ENCODE data around the gene KATNAL2.

KATNAL2 gene

DNA sequence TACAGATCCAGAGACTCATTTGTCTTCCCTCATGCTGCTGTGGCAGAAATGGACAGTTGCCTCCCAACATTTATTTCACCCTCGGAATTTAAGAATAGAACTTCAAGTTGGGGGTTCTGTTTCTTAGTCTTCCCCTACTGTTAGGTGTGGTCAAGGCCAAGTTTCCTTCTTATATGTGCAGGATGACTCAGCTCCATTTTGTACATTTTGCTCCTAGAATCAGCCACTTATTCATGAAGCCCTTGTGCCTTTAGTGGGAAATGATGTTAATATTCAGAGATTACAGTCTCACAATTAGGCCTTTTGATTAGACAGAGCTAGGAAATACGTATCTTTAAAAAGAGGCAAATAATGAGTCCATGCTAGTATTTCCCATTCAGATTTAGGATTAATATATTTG is 164.2 kb downstream of the KATNAL2 start:
- DNase-seq (ENCODE audit: low spot score in 2 of 2), result no peak
- Histone ChIP-seq H3K9me3 (no peaks in the 10 kb centered on the region), H3K27me3 (ENCODE audit: low read depth) (no peaks in the 10 kb centered on the region), H3K4me1 (no peaks in the 10 kb centered on the region), H3K4me3 (no peak overlapping the region), H3K36me3 (replicated peaks) (no peaks in the 10 kb centered on the region)
- in situ Hi-C loops (cut with MboI; ENCODE audit: low sequenced_read_pairs), result no loop called here

DNA sequence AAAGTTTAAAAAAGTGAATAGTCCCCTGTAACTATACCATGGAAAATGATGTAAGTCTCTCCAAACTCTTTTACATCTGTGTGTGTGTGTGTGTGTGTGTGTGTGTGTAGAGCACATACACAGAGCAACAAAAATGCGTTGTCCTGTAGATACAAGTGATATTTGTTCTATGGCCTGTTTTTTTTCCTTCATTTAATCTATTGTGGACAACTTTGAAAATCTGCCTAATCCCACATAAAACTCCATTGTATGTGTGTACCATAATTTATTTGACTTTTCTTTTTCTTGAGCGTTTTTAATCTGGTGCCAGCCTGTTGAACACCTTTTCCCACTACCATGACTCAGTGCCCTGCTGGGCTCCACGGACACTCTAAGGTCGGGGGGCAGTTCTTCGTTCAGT is 170.3 kb downstream of the KATNAL2 start:
- H3K9me3 ChIP-seq, result no peaks in the 10 kb centered on the region
- in situ Hi-C loops (cut with MboI; ENCODE audit: low sequenced_read_pairs), result no loop called here
- peaks cover 6% of the 10 kb centered on the region for H3K4me1 ChIP-seq
- no peaks in the 10 kb centered on the region for H3K27me3 ChIP-seq (ENCODE audit: low read depth)
- DNase-seq (ENCODE audit: low spot score in 2 of 2), result peak in 1 of 2 experiments; percentile 5
- no peak overlapping the region for H3K4me3 ChIP-seq
- no peaks in the 10 kb centered on the region for H3K36me3 ChIP-seq (replicated peaks)

DNA sequence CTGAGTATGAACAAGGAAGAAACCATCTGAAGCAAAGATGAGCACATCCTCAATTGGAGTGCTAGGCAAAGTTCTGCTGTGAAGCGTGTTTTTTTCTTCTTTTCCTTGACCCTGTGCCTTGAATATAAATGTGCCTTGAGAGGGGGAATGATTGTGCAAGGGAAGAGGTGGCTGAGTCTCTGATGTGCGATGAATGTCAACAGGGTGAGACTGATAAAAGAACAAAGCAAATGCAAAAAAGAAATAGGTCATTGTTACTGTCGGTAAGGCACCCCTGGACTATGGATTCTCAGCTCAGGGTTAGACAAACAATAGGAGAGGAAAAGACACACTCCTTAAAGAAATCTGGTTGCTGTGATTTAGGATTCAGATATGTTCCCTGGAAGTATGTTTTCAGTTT is 178.4 kb downstream of the KATNAL2 start:
- in situ Hi-C loops (cut with MboI; ENCODE audit: low sequenced_read_pairs), result no loop called here
- Histone ChIP-seq H3K4me1 (no peaks in the 10 kb centered on the region), H3K36me3 (replicated peaks) (no peaks in the 10 kb centered on the region), H3K27me3 (ENCODE audit: low read depth) (no peaks in the 10 kb centered on the region), H3K4me3 (no peak overlapping the region), H3K9me3 (no peaks in the 10 kb centered on the region)
- no peak for DNase-seq (ENCODE audit: low spot score in 2 of 2)

DNA sequence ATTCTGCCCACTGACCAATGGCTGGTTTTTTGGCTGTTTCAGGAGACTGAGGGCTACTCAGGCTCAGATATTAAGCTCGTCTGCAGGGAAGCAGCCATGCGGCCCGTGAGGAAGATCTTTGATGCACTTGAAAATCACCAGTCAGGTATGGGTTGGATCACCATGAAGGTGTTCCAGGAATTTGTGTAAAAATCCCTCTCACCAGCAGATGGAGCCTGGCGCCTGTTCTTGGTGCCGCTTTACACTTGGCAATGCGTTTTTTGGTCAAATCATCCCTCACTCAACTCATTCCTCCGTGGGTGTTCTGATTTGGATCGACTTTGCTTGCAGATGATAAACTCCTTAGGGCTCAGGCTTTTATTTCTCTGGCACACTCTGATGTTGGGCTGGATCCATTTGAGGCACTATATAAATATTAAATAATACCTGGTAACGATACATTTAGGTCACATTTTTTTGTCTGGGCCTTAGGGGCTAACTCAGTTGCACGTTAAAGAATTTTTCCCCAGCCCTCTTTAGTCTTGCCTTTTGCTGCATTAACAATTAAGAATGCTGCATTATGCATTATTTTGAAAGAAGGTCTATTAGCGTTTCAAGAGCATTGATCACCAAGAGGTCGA is 182.9 kb downstream of the KATNAL2 start:
- peak; percentile 49 to 77 for DNase-seq (ENCODE audit: low spot score in 2 of 2)
- Histone ChIP-seq H3K27me3 (ENCODE audit: low read depth) (no peaks in the 10 kb centered on the region), H3K9me3 (no peaks in the 10 kb centered on the region), H3K36me3 (replicated peaks) (peaks cover 3% of the 10 kb centered on the region), H3K4me1 (no peaks in the 10 kb centered on the region), H3K4me3 (no peak overlapping the region)
- in situ Hi-C loops (cut with MboI; ENCODE audit: low sequenced_read_pairs), result no loop called here

DNA sequence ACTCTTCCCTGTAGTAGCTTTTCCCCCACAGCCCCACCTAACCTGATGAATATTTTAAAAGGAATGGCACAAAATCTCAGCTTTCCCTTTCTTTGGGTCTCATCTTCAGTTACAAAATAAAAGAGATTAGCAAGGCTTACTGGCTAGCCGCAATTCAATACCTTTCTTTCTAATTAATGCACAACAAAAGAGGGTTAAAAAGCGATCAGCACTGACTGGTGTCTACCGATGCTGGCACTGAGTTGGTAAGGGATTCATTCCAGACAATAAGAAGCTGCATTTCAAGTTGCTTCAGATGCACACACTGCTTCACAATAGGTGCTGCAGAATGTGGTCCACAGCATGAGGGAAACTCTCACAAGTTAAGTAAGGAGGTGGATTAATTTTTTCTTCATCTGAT is 191.0 kb downstream of the KATNAL2 start:
- in situ Hi-C loops (cut with MboI; ENCODE audit: low sequenced_read_pairs), result no loop called here
- H3K4me1 ChIP-seq, result peaks cover 8% of the 10 kb centered on the region
- H3K4me3 ChIP-seq, result no peak overlapping the region
- DNase-seq (ENCODE audit: low spot score in 2 of 2), result peak in 1 of 2 experiments; percentile 68
- H3K36me3 ChIP-seq (replicated peaks), result peaks cover 9% of the 10 kb centered on the region
- H3K27me3 ChIP-seq (ENCODE audit: low read depth), result no peaks in the 10 kb centered on the region
- no peaks in the 10 kb centered on the region for H3K9me3 ChIP-seq

DNA sequence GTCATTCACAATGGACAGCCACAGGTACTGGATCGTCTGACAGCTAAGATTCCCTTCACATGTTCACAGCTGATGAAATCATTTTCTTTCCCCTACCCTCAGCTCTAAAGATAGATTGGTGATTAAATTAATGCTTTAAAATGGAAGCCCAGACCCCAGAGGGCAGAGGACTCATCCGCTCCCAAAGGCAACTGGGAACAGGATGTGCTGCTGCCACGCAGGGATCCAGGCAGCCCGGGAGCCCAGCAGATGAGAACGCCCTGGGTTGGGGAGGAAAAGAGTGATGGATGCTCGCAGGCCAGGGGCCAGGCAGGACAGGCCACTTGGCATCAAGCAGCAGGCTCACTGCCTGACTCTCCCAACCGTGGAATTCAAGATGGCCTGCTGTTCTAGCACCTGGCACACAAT is 191.6 kb downstream of the KATNAL2 start:
- H3K9me3 ChIP-seq, result no peaks in the 10 kb centered on the region
- H3K27me3 ChIP-seq (ENCODE audit: low read depth), result no peaks in the 10 kb centered on the region
- peaks cover 8% of the 10 kb centered on the region for H3K4me1 ChIP-seq
- no peak overlapping the region for H3K4me3 ChIP-seq
- no peak for DNase-seq (ENCODE audit: low spot score in 2 of 2)
- peaks cover 9% of the 10 kb centered on the region for H3K36me3 ChIP-seq (replicated peaks)
- in situ Hi-C loops (cut with MboI; ENCODE audit: low sequenced_read_pairs), result no loop called here

DNA sequence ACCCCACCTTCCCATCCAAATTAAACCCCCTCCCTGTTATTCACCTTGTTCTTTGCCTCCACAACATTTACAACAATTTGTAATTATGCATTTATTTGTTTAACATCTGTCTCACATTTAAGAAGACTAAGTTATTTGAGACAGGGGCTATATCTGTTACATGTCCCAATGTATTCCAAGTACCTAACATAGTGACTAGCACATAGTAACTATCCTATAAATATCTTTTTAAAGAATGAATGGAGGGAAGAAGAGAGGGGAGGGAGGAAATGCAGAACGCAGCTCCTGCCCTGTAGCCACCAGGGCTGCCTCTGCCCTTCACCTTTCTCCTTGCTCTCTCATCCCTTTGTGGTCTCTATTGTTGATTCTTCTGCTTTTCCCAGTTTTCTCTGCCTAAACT is 192.3 kb downstream of the KATNAL2 start:
- H3K4me3 ChIP-seq, result no peak overlapping the region
- in situ Hi-C loops (cut with MboI; ENCODE audit: low sequenced_read_pairs), result no loop called here
- H3K9me3 ChIP-seq, result no peaks in the 10 kb centered on the region
- no peak for DNase-seq (ENCODE audit: low spot score in 2 of 2)
- H3K4me1 ChIP-seq, result peaks cover 8% of the 10 kb centered on the region
- no peaks in the 10 kb centered on the region for H3K27me3 ChIP-seq (ENCODE audit: low read depth)
- H3K36me3 ChIP-seq (replicated peaks), result peaks cover 9% of the 10 kb centered on the region

DNA sequence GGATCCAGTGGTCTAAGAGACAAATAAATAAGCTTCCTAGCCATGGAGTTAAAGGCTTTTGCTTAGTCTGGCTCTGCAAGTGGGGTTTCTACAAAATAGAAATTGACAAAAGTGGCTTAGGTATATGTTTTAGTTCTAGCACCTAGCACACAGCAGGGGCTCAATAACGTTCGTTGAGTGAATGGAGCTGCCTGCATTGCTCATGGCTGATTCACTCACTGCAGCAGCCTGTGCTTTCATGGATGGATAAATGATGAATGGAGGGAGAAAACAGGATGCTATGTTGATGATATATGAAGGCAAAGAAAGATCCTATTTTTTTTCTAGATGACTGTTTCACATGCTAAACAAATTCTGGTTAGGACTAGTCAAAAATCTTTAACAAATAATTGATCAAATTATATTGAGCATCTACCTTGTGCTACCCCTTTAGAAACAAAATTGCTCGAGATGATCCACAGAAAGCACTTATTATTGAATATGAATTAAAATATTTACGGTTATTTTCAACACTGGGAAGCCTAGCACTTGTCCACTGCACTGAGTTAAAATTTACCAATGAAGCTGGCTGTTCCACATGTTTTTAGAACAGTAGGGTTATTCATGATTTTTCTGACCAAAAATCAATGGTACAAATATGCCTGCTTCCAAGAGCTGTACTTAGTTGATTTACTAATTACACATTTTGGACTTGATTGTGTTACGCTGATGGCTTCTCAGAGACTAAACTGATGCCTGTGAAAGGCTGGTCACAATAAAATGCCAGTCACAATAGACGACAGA is 193.3 kb downstream of the KATNAL2 start:
- no peak for DNase-seq (ENCODE audit: low spot score in 2 of 2)
- Histone ChIP-seq H3K4me3 (no peak overlapping the region), H3K27me3 (ENCODE audit: low read depth) (no peaks in the 10 kb centered on the region), H3K9me3 (no peaks in the 10 kb centered on the region), H3K36me3 (replicated peaks) (peaks cover 13% of the 10 kb centered on the region), H3K4me1 (peaks cover 8% of the 10 kb centered on the region)
- in situ Hi-C loops (cut with MboI; ENCODE audit: low sequenced_read_pairs), result no loop called here

DNA sequence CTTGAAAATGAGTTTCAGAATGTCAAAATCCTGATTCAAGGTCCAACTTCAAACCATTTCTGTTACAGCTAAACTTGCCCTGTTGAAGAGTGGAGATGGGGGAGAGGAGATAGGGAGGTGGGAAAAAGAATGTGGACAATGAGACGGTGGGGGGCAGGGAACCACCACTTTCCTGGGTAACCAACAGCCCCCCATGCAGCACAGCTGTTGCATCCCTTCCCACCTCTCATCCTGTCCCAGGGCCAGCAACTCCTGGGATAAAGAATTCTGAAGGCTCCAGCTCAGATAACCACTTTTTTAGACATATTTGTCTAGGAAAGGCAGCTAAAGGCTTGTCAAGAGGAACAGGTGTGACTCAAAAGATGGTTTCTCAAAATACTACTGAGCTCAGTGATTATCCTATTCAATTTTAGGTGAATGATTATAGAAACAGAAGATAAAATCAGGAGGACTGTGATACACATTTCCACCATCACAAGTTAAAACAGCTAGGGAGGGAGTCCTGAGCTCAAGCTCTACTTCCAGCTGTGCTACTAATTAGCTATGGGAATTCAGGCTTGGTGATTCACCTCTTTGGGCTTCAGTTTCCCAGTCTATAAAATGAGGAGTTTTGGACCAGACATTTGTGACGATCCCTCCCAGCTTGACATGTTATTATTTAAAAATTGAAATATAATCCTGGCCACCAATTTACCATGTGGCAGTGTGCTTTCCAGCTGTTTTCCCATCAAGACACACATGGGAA is 196.6 kb downstream of the KATNAL2 start:
- H3K36me3 ChIP-seq (replicated peaks), result peaks cover 7% of the 10 kb centered on the region
- no peak overlapping the region for H3K4me3 ChIP-seq
- no peaks in the 10 kb centered on the region for H3K9me3 ChIP-seq
- in situ Hi-C loops (cut with MboI; ENCODE audit: low sequenced_read_pairs), result no loop called here
- no peaks in the 10 kb centered on the region for H3K27me3 ChIP-seq (ENCODE audit: low read depth)
- no peaks in the 10 kb centered on the region for H3K4me1 ChIP-seq
- no peak for DNase-seq (ENCODE audit: low spot score in 2 of 2)

DNA sequence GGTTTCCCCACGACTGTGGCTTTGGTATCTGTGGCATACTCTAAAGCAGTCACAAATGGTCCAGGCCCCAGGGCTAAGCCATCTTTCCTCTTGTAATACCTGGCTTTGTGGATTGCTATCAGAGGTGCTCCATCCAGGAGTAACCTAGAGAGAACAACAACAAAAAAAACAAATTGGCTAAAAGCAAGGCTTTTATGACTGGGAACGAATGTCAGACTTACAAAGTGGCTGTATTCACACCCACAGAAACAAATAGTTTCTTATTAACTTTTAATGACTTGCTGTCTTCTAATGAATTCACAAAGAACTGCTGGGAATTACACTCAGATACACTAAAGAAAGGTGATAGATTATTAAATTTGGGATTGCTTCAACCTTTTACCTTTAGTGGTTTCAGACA is 197.8 kb downstream of the KATNAL2 start:
- H3K9me3 ChIP-seq, result no peaks in the 10 kb centered on the region
- H3K27me3 ChIP-seq (ENCODE audit: low read depth), result no peaks in the 10 kb centered on the region
- in situ Hi-C loops (cut with MboI; ENCODE audit: low sequenced_read_pairs), result no loop called here
- no peaks in the 10 kb centered on the region for H3K4me1 ChIP-seq
- H3K4me3 ChIP-seq, result no peak overlapping the region
- H3K36me3 ChIP-seq (replicated peaks), result peaks cover 13% of the 10 kb centered on the region
- DNase-seq (ENCODE audit: low spot score in 2 of 2), result no peak

DNA sequence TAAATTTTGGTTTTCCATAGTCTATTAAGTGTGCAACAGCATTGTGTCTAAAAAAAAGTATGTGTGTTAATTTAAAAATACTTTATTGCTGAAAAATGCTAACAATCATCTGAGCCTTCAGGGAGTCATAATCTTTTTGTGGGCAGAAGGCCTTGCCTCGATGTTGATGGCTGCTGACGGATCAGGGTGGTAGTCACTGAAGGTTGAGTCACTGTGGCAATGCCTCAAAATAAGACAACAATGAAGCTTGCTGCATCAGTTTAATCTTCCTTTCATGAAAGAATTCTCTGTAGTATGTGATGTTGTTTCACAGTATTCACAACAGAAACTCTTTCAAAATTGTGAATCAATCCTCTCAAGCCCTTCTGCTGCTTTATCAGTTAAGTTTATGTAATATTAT is 201.6 kb downstream of the KATNAL2 start:
- Histone ChIP-seq H3K9me3 (no peaks in the 10 kb centered on the region), H3K4me3 (no peak overlapping the region), H3K4me1 (no peaks in the 10 kb centered on the region), H3K36me3 (replicated peaks) (peaks cover 20% of the 10 kb centered on the region), H3K27me3 (ENCODE audit: low read depth) (no peaks in the 10 kb centered on the region)
- no peak for DNase-seq (ENCODE audit: low spot score in 2 of 2)
- in situ Hi-C loops (cut with MboI; ENCODE audit: low sequenced_read_pairs), result no loop called here

DNA sequence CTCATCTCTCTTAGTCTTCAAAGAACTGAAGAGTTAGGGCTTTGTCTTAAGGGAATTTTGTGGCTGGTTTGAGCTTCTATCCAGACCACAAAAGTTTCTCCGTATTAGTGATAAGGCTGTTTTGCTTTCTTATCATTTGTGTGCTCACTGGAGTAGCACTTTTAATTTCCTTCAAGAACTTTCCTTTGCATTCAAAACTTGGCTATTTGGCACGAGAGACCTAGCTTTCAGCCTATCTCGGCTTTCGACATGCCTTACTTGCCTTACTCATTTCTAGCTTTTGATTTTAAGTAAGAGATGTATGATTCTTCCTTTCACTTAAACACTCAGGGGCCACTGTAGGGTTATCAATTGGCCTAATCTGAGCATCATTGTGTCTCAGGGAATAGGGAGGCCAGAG is 203.0 kb downstream of the KATNAL2 start:
- Histone ChIP-seq H3K4me1 (no peaks in the 10 kb centered on the region), H3K4me3 (no peak overlapping the region), H3K9me3 (no peaks in the 10 kb centered on the region), H3K36me3 (replicated peaks) (peaks cover 13% of the 10 kb centered on the region), H3K27me3 (ENCODE audit: low read depth) (no peaks in the 10 kb centered on the region)
- in situ Hi-C loops (cut with MboI; ENCODE audit: low sequenced_read_pairs), result no loop called here
- DNase-seq (ENCODE audit: low spot score in 2 of 2), result no peak

DNA sequence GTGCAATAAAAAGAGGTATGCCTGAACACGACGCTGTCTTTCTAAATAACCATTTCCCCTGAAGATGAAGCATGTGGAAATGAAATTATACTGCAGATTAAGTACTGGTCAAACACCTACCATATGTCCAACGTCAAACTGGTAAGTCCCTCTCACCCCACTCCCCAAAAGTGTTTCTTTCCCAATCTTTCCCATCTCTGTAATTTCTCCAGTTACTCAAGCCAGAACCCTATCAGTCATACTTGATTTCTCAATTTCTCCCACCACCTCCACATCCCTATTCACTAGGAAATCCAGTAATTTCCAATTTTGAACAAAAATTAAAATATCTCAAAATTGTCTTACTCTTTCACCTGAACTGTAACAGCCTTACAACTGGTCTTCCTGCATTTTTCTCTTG is 203.7 kb downstream of the KATNAL2 start:
- no peaks in the 10 kb centered on the region for H3K9me3 ChIP-seq
- H3K27me3 ChIP-seq (ENCODE audit: low read depth), result no peaks in the 10 kb centered on the region
- DNase-seq (ENCODE audit: low spot score in 2 of 2), result no peak
- H3K4me3 ChIP-seq, result no peak overlapping the region
- in situ Hi-C loops (cut with MboI; ENCODE audit: low sequenced_read_pairs), result no loop called here
- peaks cover 13% of the 10 kb centered on the region; the same call in 1 of the 2 replicates for H3K36me3 ChIP-seq (replicated peaks)
- H3K4me1 ChIP-seq, result no peaks in the 10 kb centered on the region

DNA sequence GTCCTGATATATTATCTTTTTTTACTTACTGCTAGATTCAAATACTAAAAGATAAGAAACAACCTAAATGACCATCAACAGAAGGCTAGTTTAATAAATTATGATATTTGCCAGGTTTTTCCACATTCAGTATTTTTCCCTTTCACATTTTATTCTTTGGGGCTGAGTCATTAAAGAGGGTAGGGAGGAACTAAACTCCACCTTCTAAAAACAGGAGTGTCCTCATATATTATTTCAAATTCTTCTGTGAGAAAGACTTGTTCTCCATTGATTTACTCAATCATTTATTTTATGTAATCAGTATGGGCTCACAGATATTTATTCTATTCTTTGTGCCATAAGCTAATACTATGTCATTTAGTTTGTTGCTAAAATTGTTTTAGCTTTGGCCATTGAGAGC is 223.9 kb downstream of the KATNAL2 start:
- Histone ChIP-seq H3K9me3 (no peaks in the 10 kb centered on the region), H3K4me3 (no peak overlapping the region), H3K27me3 (ENCODE audit: low read depth) (no peaks in the 10 kb centered on the region), H3K36me3 (replicated peaks) (no peaks in the 10 kb centered on the region; the same call in 1 of the 2 replicates), H3K4me1 (no peaks in the 10 kb centered on the region)
- no peak for DNase-seq (ENCODE audit: low spot score in 2 of 2)
- in situ Hi-C loops (cut with MboI; ENCODE audit: low sequenced_read_pairs), result no loop called here

Data from HAP-1 (cell line).